NB4 (cell line): ENCODE measurements around the gene CBFA2T2.

Experiments
- CTCF ChIP-seq: IDR thresholded peaks from one replicate; pipeline ENCODE4 v1.5.1; 2012; ENCODE audit warnings: low read depth, low read length
- MAX ChIP-seq: IDR thresholded peaks from 2 replicates; pipeline ENCODE4 v1.6.1; 2011; ENCODE audit warnings: low read depth, low read length
- MYC ChIP-seq: IDR thresholded peaks from 2 replicates; pipeline ENCODE4 v1.6.1; 2011; ENCODE audit warnings: low read depth, low read length
- POLR2A ChIP-seq: IDR thresholded peaks from 2 replicates; pipeline ENCODE4 v1.6.1; 2011; ENCODE audit warnings: mild to moderate bottlenecking; ENCODE audit not compliant: insufficient read length; ENCODE audit errors: extremely low read depth

- TF ChIP-seq CTCF (no peak), POLR2A (no peak), MAX (no peak), MYC (no peak)
These were observed 161.1 kb downstream of the CBFA2T2 start for GRCh38 chr20:33650753-33651561.
